Stimulated activated CD8-positive, alpha-beta memory T cell treated with anti-CD3 and anti-CD28 coated beads, Interleukin-2, amount 100 ng/mL, for 1 hour (primary cell): ENCODE results near the gene SPON2.

Source experiments
- DNase-seq, 2 donors: peaks; one replicate each; pipeline ENCODE4 v3.0.0-alpha.2; 2020; ENCODE audit warnings: low read depth in 2 of 2

The SPON2 gene

GRCh38 chr4:1208970-1209704, 36.8 kb upstream of the SPON2 start:
- no peak for DNase-seq

DNA sequence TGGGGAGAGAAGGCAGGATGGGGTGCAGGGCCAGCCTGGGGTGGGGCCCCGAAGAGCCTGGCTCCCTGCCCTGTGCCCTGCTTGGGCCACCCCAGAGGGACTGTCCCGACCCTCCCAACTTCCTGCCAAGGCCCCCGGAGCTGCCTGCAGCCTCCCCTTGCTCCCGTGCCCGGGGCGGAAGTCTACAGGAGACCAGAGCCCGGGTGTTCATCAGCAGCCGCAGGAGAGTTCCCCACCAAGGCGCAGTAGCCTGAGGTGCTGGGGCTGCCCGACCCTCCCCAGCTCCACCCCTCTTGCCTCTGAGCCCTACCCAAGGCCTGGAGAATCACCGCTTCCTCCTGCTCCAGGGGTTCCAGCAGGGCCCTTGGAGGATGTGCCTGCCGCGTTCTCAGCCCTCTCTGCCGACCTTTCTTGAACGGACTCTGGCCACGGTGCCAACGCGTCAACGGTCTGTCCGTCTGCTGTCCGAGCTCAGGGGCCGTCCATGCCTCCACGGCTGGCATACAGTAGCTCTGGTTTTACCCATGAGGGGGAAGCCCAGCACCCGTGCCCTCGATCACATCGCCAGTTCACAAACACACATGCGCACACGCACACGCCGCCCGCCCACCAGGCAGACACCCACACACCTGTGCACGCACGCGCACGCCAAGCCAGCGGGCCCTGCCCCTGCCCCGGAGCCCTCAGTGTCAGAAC, 36.0 kb upstream of the SPON2 start:
- no peak for DNase-seq

DNA sequence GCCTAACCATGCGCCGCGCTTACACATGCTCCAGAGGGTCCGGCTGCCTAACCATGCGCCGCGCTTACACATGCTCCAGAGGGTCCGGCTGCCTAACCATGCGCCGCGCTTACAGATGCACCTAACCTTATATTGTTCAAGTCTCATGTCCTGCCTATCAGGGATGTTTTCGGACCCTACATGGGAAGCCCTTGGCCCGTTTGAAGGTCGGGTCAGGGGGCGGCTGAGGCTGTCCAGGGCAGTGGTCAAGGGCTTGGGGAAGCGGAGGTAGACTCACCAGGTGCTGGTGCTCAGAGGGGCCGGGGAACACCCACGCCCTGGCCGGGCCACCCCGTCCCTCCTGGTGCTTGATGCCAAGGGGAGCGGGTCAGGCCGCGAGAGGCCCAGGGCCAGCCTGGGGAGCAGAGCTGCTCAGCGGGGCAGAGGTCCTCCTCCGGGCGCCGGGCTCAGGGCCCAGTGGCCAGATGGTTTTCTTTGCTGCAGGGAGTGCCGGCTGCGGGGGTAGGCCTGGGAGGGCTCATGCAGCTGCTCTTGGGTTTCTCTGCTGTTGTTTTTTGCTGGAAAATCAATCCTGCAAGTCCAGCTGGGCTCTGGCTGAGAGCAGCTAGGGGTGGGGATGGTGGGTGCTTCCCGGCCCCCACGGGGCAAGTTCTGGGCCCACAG, 35.4 kb upstream of the SPON2 start:
- DNase-seq = no peak

DNA sequence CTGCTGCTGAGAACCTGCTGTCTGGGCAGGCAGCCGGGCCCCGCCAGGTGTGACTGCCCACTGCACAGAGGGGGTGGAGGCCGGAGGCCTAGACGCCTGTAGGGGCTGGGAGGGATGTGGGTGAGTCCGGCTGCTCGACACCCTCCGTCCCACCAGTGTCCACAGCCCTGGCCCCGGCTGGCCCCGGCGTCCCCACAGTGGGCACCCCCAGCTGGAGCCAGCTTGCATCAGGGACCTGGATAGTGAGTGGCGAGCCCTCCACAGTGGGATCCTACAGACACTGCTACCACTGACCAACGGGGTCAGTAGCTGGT, 34.7 kb upstream of the SPON2 start:
- DNase-seq = no peak

GRCh38 chr4:1206299-1207156, 34.1 kb upstream of the SPON2 start:
- no peak for DNase-seq

- DNase-seq = no peak
Measured at GRCh38 chr4:1205586-1206298, 33.4 kb upstream of the SPON2 start.

DNA sequence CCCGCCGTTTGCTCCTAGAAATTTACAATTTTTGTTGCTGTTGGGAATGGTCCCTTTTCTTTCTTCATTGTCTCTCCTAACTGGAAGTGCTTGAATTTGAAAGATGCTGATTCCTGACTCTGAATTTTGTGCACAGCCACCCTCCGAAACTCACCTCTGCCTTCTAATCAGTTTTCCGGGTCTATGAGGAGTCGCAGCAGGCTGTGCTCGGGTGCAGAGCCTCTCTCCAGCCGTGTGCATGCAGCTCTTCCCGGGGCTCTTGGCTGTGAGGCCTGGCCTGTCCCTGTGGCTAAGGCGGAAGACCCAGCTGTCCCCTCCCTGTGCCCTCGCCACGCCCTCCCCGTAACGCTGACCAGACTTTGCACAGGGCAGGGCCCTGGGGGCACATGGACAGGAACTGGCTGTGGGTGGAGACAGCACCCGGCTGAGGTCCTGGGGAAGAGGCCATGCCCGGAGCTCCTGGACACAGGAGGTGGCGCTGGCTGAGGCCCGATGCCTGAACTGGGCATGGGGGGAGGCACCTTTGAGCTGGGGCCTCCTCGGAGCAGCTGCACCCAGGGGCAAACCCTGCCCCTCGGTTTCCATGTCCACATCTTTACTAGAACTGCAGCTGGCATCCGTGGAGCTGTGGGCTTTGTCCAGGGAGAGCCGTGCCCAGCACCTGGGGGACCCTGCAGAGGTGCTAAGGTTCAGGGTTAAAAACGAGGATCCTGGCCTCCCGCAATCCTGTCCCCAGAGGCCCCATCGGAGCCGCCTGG, 32.6 kb upstream of the SPON2 start:
- no peak for DNase-seq

- DNase-seq = no peak
Measured at GRCh38 chr4:1204286-1204827, 32.0 kb upstream of the SPON2 start.

DNA sequence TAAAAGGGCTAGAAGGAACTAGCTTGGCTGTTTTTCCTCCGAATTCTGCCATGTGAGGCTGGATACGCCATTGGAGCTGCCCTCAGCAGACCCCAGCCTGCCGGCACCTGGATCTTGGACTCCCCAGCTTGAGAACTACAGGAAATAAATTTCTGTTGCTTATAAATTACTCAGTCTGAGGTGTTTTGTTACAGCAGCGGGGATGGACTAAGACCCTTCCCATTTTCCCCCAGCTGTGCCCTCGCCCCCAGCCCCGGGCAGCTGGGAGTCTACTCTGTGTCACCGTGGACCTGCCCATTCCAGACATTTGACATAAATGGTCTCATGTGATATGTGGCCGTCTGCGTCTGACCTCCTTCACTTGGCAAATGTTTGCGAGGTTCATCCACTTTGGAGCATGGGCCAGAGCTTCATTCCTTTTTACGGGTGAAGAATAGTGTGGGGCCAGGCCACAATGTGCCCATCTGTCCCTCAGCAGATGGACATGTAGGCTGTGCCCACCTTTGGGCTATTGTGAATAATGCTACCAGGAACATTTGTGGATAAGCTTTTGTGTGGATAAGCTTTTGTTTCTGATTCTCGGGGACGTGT, 30.7 kb upstream of the SPON2 start:
- DNase-seq = no peak

DNA sequence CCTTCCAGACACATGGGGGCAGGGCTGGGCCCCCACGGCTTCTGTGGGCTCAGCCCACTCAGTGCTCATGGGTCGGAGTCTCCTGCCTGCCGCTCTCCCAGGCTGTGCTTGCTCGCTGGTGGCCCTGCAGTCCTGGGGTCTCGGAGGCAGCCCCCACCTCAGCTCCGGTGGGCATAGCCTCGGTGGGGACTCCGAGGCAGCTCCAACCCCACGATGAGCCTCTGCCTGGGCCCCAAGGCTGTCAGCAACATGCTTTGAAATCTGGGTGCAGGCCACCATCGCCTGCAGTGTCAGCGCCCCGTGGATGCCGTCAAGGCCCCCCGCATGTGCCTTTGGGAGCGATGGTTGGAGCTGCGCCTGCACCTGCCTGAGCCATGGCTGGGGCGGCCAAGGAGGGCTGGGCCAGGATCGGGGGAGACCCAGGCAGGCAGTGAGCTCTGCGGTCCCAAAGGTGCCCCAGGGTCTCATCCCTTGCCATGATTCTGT, 30.2 kb upstream of the SPON2 start:
- no peak for DNase-seq

- peak; percentile 61 to 71 for DNase-seq
Measured at GRCh38 chr4:1201851-1202525, 29.6 kb upstream of the SPON2 start.

GRCh38 chr4:1200425-1201035, 28.1 kb upstream of the SPON2 start:
- no peak for DNase-seq

GRCh38 chr4:1199556-1200331, 27.4 kb upstream of the SPON2 start:
- DNase-seq = no peak

- no peak for DNase-seq
Measured at GRCh38 chr4:1198098-1198844, 25.9 kb upstream of the SPON2 start.

DNA sequence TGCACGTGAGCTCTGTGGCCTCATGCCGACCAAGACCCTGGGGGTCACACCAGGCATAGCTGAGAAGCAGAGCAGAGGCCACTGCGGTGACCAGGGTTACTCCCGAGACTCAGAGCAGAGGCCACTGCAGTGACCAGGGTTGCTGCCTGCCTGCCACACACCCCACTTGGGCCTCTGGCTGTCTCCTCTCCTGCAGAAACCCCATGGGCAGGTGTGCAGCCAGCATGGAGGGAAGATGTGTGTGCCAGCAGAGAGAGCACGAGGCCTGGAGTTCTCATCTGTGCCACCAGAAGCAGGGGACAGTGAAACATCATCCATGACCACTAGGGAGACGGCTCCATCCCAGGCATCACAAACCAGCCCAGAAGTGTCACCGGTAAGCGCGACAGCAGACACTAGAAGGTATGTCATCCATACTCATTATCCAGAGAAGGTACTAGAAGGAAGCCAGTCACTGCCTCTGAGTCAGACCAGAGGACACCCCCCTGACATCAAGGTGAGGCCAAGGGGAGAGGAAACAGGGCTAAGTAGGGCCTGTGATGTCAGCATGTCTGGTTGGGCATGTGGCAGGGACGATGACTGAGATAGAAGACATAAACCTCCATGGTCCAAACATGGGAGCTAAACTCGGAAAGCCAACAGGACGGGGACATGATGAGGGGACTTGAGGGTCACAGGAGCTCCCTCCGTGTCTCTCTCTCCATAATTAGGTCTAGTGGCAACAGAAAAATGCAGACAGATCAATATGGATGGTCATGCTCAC, 24.2 kb upstream of the SPON2 start:
- DNase-seq = no peak

DNA sequence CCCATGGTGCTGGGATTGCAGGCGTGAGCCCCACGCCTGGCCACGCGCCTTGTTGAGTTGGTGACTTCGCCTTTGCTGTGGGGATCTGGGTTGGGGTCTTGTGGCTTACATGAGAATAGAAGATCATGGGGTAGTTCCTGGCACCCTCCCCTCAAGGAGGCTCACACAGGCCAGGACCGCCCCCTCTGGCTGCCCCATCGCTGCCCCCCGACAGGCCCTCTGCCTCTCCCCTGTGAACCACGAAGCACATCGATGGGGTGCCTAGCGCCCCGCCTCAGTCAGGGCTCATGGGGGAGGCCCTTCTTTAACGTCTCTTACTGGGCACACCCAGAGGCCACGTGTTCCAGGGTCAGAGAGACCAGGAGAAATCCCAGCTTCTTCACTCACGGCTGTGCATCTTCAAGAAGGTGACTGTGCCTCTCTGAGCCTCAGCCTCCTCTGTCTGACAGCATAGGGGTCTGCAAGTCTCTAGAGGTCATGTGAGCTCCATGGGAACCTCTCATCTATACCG, 23.6 kb upstream of the SPON2 start:
- DNase-seq = no peak
